Measurements from ENCODE around the gene ABI3BP.

GRCh38 chr3:100982710-100983109, 10.5 kb downstream of the ABI3BP start:
- TF ChIP-seq EZH2 (IDR thresholded peaks at IDR 0.05; ENCODE audit: borderline replicate concordance, low read length) (no peak), CTCF (IDR thresholded peaks at IDR 0.05; ENCODE audit: low read length) (no peak)

All from OCI-LY1 (cell line).